LNCaP clone FGC (cell line): Measurements from ENCODE around the gene GIMAP8.
A peak's percentile ranks its signal among the peaks of the same experiment; 100 is the strongest.

Experiments used
- DNase-seq: peaks from one replicate; pipeline ENCODE4 v3.0.0-alpha.2; 2011; ENCODE audit warnings: low read depth
- H3K4me3 ChIP-seq: 2 replicates; pipeline ENCODE4 v1.5.1; 2011; ENCODE audit warnings: mild to moderate bottlenecking, low read depth, low read length, control low read depth
- TF ChIP-seq, protein P1 (sequence below): IDR thresholded peaks from 2 replicates; pipeline ENCODE4 v1.5.1; 2012; ENCODE audit warnings: mild to moderate bottlenecking; ENCODE audit not compliant: control insufficient read depth, insufficient read depth; ENCODE audit errors: extremely low read depth

Gene GIMAP8

DNA sequence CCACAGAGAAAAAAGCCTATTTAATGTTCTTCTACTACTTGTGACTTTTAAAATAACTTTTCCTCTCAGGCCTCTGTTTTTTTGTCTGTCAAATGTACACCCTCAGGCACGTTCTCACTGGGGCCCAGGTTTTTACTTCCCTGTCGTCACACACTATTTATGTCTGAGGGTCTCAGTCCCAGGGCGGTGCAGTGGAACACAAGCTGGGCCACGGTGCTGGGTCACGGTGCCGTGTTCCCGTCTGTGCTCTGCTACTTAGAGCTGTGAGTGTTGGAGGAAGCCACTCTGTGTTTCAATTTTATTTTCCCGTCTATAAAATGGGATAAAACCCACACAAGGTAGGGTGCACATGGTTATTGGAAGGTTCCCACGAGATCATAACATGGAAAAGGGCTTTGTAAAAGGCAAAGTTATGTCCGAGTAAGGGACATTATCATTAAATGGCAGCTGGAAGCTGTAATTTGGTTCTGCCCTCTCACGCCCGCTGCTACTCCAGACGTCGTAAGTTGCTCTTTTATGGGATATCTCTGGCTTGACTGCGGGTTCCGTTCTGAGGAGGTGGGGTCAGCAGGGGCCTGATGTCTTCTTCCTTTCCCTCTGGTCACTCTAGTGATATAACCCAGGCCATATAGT, 46.1 kb upstream of the GIMAP8 start:
- peak overlapping the region; percentile 62 for H3K4me3 ChIP-seq
- DNase-seq = no peak
- TF ChIP-seq, protein P1, sequence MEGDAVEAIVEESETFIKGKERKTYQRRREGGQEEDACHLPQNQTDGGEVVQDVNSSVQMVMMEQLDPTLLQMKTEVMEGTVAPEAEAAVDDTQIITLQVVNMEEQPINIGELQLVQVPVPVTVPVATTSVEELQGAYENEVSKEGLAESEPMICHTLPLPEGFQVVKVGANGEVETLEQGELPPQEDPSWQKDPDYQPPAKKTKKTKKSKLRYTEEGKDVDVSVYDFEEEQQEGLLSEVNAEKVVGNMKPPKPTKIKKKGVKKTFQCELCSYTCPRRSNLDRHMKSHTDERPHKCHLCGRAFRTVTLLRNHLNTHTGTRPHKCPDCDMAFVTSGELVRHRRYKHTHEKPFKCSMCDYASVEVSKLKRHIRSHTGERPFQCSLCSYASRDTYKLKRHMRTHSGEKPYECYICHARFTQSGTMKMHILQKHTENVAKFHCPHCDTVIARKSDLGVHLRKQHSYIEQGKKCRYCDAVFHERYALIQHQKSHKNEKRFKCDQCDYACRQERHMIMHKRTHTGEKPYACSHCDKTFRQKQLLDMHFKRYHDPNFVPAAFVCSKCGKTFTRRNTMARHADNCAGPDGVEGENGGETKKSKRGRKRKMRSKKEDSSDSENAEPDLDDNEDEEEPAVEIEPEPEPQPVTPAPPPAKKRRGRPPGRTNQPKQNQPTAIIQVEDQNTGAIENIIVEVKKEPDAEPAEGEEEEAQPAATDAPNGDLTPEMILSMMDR = no peak

DNA sequence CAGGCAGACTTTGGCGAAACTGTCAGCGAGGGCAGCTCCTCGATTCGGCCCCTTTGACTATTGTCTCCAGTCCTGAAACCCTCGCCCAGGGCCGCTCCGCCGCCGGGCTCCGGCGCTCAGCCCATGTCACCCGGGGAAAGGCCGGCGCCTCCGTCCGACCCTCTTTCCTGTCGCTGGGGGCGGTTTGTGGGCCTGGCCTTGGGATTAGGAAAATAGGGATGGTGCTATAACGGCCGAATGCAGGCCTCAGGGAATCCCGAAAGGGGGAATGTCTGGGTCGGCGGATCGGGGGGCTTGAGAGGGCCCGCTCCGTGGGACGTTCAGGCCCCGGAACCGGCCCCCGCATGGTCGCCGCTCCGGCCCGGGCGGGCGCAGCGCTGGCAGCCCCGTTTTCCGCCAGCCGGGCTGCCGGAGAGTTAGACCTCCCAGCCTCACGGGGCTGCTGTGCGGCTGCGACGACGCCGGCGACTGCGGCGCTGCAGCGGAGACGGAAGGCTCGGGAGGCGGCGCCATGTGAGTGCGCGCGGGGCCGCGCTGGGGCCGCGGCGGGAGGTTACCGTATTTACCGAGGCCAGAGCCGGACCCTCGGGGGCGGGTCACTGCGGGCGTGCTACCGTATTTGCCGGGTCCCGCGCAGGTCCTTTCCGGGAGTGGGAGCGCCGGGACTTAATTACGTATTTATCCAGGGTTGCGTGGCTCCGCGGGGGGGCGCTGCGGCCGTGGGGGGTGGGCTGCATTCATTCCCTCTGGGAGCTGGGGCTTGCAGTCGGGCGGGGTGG, 45.4 kb upstream of the GIMAP8 start:
- TF ChIP-seq, protein P1 = peak; percentile 60
- DNase-seq = no peak
- peak overlapping the region; percentile 62 for H3K4me3 ChIP-seq

DNA sequence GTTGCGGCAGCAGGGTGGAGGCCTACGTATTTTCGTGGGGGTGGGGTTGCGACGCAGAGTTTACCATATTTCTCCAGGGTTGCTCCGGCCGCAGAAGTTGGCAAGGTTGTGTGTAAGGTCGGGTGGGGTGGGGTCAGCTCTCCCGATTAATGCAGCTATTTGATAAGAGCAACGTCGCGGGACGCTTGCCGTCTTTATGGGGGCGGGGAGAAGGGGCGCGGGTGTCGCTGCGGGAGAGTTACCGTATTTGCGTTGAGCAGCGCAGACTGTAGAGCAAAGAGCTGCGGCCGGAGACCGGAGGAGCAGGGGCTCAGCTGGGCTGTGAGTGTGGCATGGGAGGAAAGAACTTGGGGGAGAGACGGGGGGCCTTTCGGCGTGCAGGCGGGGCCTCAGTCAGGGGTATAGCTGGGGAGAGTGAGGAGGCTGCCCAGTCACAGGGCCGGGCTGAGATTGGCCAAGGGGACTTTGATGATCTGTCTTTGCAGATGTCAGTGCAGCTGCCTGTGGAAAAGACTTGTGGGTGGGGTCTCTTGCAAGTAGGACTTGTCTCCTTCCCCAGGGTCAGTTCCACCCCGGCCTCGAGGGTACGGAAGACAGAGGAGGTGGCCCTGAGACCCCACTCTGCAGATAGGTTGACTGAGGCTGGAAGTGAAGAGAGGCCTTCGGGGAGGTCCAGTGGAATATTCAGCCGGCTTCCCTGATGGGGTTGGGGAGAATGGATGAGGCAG, 44.7 kb upstream of the GIMAP8 start:
- TF ChIP-seq, protein P1 = no peak
- H3K4me3 ChIP-seq = peak overlapping the region; percentile 62
- DNase-seq = no peak

DNA sequence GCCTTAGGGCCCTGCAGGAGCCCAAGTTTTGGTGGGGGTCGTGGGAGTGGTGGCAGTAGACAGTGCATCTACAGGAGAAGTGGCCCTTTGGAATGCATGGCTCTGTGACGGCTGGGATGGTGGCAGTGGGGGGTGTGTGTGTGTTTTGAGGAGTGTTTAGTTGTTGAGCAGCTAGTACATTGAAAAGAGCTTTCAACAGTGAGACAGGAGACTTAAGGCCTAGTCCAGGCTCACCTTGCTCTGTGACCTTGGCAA, 44.2 kb upstream of the GIMAP8 start:
- DNase-seq = no peak
- TF ChIP-seq, protein P1 = no peak
- H3K4me3 ChIP-seq = peak overlapping the region; percentile 62

DNA sequence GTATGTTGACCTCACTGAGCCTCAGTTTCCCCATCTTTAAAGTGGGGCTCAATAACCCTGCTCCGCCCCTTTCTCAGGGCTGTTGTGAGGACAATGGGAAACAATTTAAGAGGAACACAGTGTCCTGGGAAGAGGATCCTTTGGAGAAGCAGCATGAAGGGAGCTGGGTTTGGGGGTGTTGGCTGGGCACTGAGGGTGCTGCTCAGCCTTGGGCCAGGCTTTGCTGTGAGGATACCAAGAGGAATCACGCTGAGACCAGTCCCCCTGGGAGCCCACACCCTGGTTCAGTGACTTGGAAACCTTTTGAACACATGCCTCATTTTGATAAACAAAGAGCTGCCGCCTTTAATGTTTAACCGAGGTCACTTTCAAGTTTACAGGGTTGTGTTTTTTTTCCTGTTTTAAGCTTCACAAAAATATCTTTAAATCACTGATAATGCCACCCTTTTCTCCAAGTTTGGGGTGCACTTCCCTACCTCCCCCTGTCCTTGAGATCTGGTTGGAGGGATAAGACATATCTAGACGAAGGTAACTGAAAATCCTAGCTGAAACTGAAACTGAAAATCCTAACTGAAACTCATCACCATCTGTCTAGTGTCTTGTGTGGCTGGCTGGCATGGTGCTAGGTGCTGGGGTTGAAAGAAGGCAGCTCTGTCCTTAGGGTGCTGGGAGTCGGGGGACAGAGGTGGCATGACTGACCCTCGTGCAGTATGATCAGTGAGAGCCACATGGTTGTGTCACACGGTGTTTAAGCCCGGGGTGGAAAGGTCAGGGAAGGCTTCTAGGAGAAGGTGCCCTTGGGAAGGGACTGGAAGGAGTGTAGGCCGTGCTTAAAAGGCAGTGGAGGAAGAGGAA, 43.6 kb upstream of the GIMAP8 start:
- H3K4me3 ChIP-seq = no peak overlapping the region
- TF ChIP-seq, protein P1 = no peak
- DNase-seq = no peak

DNA sequence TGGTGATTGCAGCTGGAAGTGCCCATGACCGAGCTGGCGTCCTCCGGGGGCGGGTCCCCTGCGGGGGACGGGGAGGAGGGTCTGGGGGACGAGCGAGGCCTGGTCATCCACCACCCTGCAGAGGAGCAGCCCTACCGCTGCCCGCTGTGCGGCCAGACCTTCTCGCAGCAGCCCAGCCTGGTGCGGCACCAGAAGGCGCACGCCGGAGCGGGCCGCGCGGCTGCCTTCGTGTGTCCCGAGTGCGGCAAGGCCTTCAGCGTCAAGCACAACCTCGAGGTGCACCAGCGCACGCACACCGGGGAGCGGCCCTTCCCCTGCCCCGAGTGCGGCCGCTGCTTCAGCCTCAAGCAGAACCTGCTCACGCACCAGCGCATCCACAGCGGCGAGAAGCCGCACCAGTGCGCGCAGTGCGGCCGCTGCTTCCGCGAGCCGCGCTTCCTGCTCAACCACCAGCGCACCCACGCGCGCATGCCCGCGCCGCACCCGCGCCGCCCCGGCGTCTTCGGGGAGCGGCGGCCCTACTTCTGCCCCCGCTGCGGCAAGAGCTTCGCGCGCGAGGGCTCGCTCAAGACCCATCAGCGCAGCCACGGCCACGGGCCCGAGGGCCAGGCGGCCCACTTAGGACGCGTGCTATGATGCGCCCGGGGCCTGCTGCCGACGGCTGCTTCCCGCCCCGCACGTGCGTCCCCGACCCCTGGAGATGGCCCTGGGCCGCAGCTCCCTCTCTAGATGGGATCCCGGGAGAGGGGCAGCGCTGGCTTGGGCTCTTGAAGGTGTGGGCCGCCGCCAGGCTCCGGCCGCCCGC, 42.6 kb upstream of the GIMAP8 start:
- TF ChIP-seq, protein P1 = no peak
- H3K4me3 ChIP-seq = no peak overlapping the region
- no peak for DNase-seq
